Measurements from ENCODE around the gene ABLIM3.

DNA sequence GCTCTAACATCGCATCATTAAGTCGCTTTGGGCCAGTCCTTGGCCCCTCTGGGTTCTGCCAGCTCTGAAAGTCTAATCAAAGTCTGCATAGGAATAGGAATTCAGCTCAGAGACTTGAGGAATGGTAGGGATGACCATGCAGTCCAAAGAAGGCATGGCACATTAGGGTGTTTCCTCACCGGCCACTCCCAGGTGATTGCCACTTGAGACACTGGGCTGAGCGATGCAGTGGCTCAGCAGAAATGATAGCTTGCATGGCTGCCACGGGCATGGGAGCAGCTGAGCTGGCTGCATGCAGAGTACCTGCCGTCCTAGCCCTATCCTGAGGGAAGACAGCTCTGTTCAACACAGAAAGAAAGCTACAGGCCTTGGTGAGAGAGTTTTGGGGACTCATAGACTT, 159.1 kb downstream of the ABLIM3 start:
- no peak for TF ChIP-seq CTCF (IDR thresholded peaks at IDR 0.05)
- TF ChIP-seq POLR2A (IDR thresholded peaks at IDR 0.05), result no peak
